ENCODE results near the gene GGT6. TPM values are rescaled to one million over a fixed set of nuclear protein-coding genes. Genes with fewer than 3 reads are reported as not detected.
"Not testable (repeated sequence)": the region's sequence is repeated elsewhere in the genome, so short reads cannot be mapped to it uniquely, and the experiment has no call there.

Gene GGT6
- 10 to 100 TPM; 49.5 to 72.3 TPM for polyA plus RNA-seq

- Histone ChIP-seq H3K36me3 (ENCODE audit: control insufficient read depth in 2 of 2, insufficient read depth in 2 of 2, low read length in 1 of 2) (peaks cover 0 to 11% of the 10 kb centered on the region in 2 donors), H3K4me1 (ENCODE audit: control insufficient read depth in 2 of 2, insufficient read depth in 2 of 2, low read length in 1 of 2) (peaks cover 2 to 15% of the 10 kb centered on the region in 2 donors), H3K9me3 (ENCODE audit: control insufficient read depth in 2 of 2, insufficient read depth in 1 of 2, low read depth in 1 of 2, low read length in 1 of 2) (no peaks in the 10 kb centered on the region), H3K4me3 (ENCODE audit: low read depth in 1 of 2, low read length in 2 of 2) (peak within 1 kb of the TSS; percentile 56 to 62), H3K27me3 (ENCODE audit: control insufficient read depth in 1 of 2, insufficient read depth in 2 of 2, low read length in 2 of 2) (no peaks in the 10 kb centered on the region), H3K27ac (ENCODE audit: low read depth in 2 of 2, low read length in 1 of 2) (peak within 1 kb of the TSS; percentile 66 to 85)
- 51 to 56% methylated on average over 12 of the region's 12 CpGs for WGBS, 2 donors
Measured at GRCh38 chr17:4560421-4560820, at the start of gene GGT6. GGT6 (minus strand) TSS chr17:4560577; CDS start chr17:4560521, 56 bp downstream.

- Histone ChIP-seq H3K4me1 (ENCODE audit: control insufficient read depth in 2 of 2, insufficient read depth in 2 of 2, low read length in 1 of 2) (no peaks in the 10 kb centered on the region), H3K4me3 (ENCODE audit: low read depth in 1 of 2, low read length in 2 of 2) (no peak overlapping the region), H3K36me3 (ENCODE audit: control insufficient read depth in 2 of 2, insufficient read depth in 2 of 2, low read length in 1 of 2) (no peaks in the 10 kb centered on the region), H3K9me3 (ENCODE audit: control insufficient read depth in 2 of 2, insufficient read depth in 1 of 2, low read depth in 1 of 2, low read length in 1 of 2) (no peaks in the 10 kb centered on the region), H3K27ac (ENCODE audit: low read depth in 2 of 2, low read length in 1 of 2) (no peak overlapping the region), H3K27me3 (ENCODE audit: control insufficient read depth in 1 of 2, insufficient read depth in 2 of 2, low read length in 2 of 2) (no peaks in the 10 kb centered on the region)
- WGBS, 2 donors = 85 to 88% methylated on average over 5 of the region's 5 CpGs
Measured at GRCh38 chr17:4610162-4610561, 49.8 kb upstream of the GGT6 start.

- Histone ChIP-seq H3K4me1 (ENCODE audit: control insufficient read depth in 2 of 2, insufficient read depth in 2 of 2, low read length in 1 of 2) (no peaks in the 10 kb centered on the region), H3K4me3 (ENCODE audit: low read depth in 1 of 2, low read length in 2 of 2) (no peak overlapping the region), H3K36me3 (ENCODE audit: control insufficient read depth in 2 of 2, insufficient read depth in 2 of 2, low read length in 1 of 2) (no peaks in the 10 kb centered on the region), H3K9me3 (ENCODE audit: control insufficient read depth in 2 of 2, insufficient read depth in 1 of 2, low read depth in 1 of 2, low read length in 1 of 2) (no peaks in the 10 kb centered on the region), H3K27ac (ENCODE audit: low read depth in 2 of 2, low read length in 1 of 2) (no peak overlapping the region), H3K27me3 (ENCODE audit: control insufficient read depth in 1 of 2, insufficient read depth in 2 of 2, low read length in 2 of 2) (no peaks in the 10 kb centered on the region)
- WGBS, 2 donors = 80 to 91% methylated on average over 7 of the region's 7 CpGs
Measured at GRCh38 chr17:4609761-4610160, 49.4 kb upstream of the GGT6 start.

GRCh38 chr17:4607773-4608187 is 47.4 kb upstream of the GGT6 start:
- peaks cover 0 to 6% of the 10 kb centered on the region in 2 donors for H3K4me1 ChIP-seq (ENCODE audit: control insufficient read depth in 2 of 2, insufficient read depth in 2 of 2, low read length in 1 of 2)
- no peaks in the 10 kb centered on the region for H3K9me3 ChIP-seq (ENCODE audit: control insufficient read depth in 2 of 2, insufficient read depth in 1 of 2, low read depth in 1 of 2, low read length in 1 of 2)
- H3K36me3 ChIP-seq (ENCODE audit: control insufficient read depth in 2 of 2, insufficient read depth in 2 of 2, low read length in 1 of 2) = no peaks in the 10 kb centered on the region
- no peak overlapping the region for H3K4me3 ChIP-seq (ENCODE audit: low read depth in 1 of 2, low read length in 2 of 2)
- H3K27ac ChIP-seq (ENCODE audit: low read depth in 2 of 2, low read length in 1 of 2) = peak overlapping the region in 1 of 2 donors; percentile 51
- WGBS, 2 donors = 16 to 28% methylated on average over 9 of the region's 9 CpGs
- no peaks in the 10 kb centered on the region for H3K27me3 ChIP-seq (ENCODE audit: control insufficient read depth in 1 of 2, insufficient read depth in 2 of 2, low read length in 2 of 2)

GRCh38 chr17:4607261-4607741 is 46.9 kb upstream of the GGT6 start:
- Histone ChIP-seq H3K36me3 (ENCODE audit: control insufficient read depth in 2 of 2, insufficient read depth in 2 of 2, low read length in 1 of 2) (no peaks in the 10 kb centered on the region), H3K27ac (ENCODE audit: low read depth in 2 of 2, low read length in 1 of 2) (peak overlapping the region; percentile 51 to 74), H3K27me3 (ENCODE audit: control insufficient read depth in 1 of 2, insufficient read depth in 2 of 2, low read length in 2 of 2) (no peaks in the 10 kb centered on the region), H3K9me3 (ENCODE audit: control insufficient read depth in 2 of 2, insufficient read depth in 1 of 2, low read depth in 1 of 2, low read length in 1 of 2) (no peaks in the 10 kb centered on the region), H3K4me3 (ENCODE audit: low read depth in 1 of 2, low read length in 2 of 2) (no peak overlapping the region), H3K4me1 (ENCODE audit: control insufficient read depth in 2 of 2, insufficient read depth in 2 of 2, low read length in 1 of 2) (peaks cover 0 to 6% of the 10 kb centered on the region in 2 donors)
- 73 to 77% methylated on average over 25 of the region's 25 CpGs for WGBS, 2 donors

GRCh38 chr17:4605826-4606225 is 45.4 kb upstream of the GGT6 start:
- no peaks in the 10 kb centered on the region for H3K27me3 ChIP-seq (ENCODE audit: control insufficient read depth in 1 of 2, insufficient read depth in 2 of 2, low read length in 2 of 2)
- peak overlapping the region; percentile 12 to 64 for H3K27ac ChIP-seq (ENCODE audit: low read depth in 2 of 2, low read length in 1 of 2)
- no peaks in the 10 kb centered on the region for H3K36me3 ChIP-seq (ENCODE audit: control insufficient read depth in 2 of 2, insufficient read depth in 2 of 2, low read length in 1 of 2)
- H3K4me1 ChIP-seq (ENCODE audit: control insufficient read depth in 2 of 2, insufficient read depth in 2 of 2, low read length in 1 of 2) = peaks cover 0 to 6% of the 10 kb centered on the region in 2 donors
- 53 to 57% methylated on average over 12 of the region's 12 CpGs for WGBS, 2 donors
- no peak overlapping the region for H3K4me3 ChIP-seq (ENCODE audit: low read depth in 1 of 2, low read length in 2 of 2)
- no peaks in the 10 kb centered on the region for H3K9me3 ChIP-seq (ENCODE audit: control insufficient read depth in 2 of 2, insufficient read depth in 1 of 2, low read depth in 1 of 2, low read length in 1 of 2)

- not testable (repeated sequence) for H3K9me3 ChIP-seq (ENCODE audit: control insufficient read depth in 2 of 2, insufficient read depth in 1 of 2, low read depth in 1 of 2, low read length in 1 of 2); H3K4me3 ChIP-seq (ENCODE audit: low read depth in 1 of 2, low read length in 2 of 2); H3K36me3 ChIP-seq (ENCODE audit: control insufficient read depth in 2 of 2, insufficient read depth in 2 of 2, low read length in 1 of 2); H3K27me3 ChIP-seq (ENCODE audit: control insufficient read depth in 1 of 2, insufficient read depth in 2 of 2, low read length in 2 of 2); H3K4me1 ChIP-seq (ENCODE audit: control insufficient read depth in 2 of 2, insufficient read depth in 2 of 2, low read length in 1 of 2)
- peak overlapping the region; percentile 34 for H3K27ac ChIP-seq (ENCODE audit: low read depth in 2 of 2, low read length in 1 of 2)
- WGBS, 2 donors = 70 to 79% methylated on average over 11 of the region's 11 CpGs
Measured at GRCh38 chr17:4604736-4605135, 44.4 kb upstream of the GGT6 start.

- no peaks in the 10 kb centered on the region for H3K36me3 ChIP-seq (ENCODE audit: control insufficient read depth in 2 of 2, insufficient read depth in 2 of 2, low read length in 1 of 2)
- WGBS, 2 donors = 41 to 63% methylated on average over 18 of the region's 18 CpGs
- no peak overlapping the region for H3K4me3 ChIP-seq (ENCODE audit: low read depth in 1 of 2, low read length in 2 of 2)
- peaks cover 0 to 12% of the 10 kb centered on the region in 2 donors for H3K4me1 ChIP-seq (ENCODE audit: control insufficient read depth in 2 of 2, insufficient read depth in 2 of 2, low read length in 1 of 2)
- H3K27ac ChIP-seq (ENCODE audit: low read depth in 2 of 2, low read length in 1 of 2) = peak overlapping the region; percentile 34
- H3K9me3 ChIP-seq (ENCODE audit: control insufficient read depth in 2 of 2, insufficient read depth in 1 of 2, low read depth in 1 of 2, low read length in 1 of 2) = no peaks in the 10 kb centered on the region
- no peaks in the 10 kb centered on the region for H3K27me3 ChIP-seq (ENCODE audit: control insufficient read depth in 1 of 2, insufficient read depth in 2 of 2, low read length in 2 of 2)
Measured at GRCh38 chr17:4604111-4604644, 43.8 kb upstream of the GGT6 start.

- 77 to 79% methylated on average over 5 of the region's 5 CpGs for WGBS, 2 donors
- Histone ChIP-seq H3K4me3 (ENCODE audit: low read depth in 1 of 2, low read length in 2 of 2) (no peak overlapping the region), H3K4me1 (ENCODE audit: control insufficient read depth in 2 of 2, insufficient read depth in 2 of 2, low read length in 1 of 2) (peaks cover 0 to 15% of the 10 kb centered on the region in 2 donors), H3K27ac (ENCODE audit: low read depth in 2 of 2, low read length in 1 of 2) (no peak overlapping the region), H3K9me3 (ENCODE audit: control insufficient read depth in 2 of 2, insufficient read depth in 1 of 2, low read depth in 1 of 2, low read length in 1 of 2) (no peaks in the 10 kb centered on the region), H3K27me3 (ENCODE audit: control insufficient read depth in 1 of 2, insufficient read depth in 2 of 2, low read length in 2 of 2) (no peaks in the 10 kb centered on the region), H3K36me3 (ENCODE audit: control insufficient read depth in 2 of 2, insufficient read depth in 2 of 2, low read length in 1 of 2) (no peaks in the 10 kb centered on the region)
Measured at GRCh38 chr17:4602041-4602440, 41.7 kb upstream of the GGT6 start.

- Histone ChIP-seq H3K36me3 (ENCODE audit: control insufficient read depth in 2 of 2, insufficient read depth in 2 of 2, low read length in 1 of 2) (no peaks in the 10 kb centered on the region), H3K9me3 (ENCODE audit: control insufficient read depth in 2 of 2, insufficient read depth in 1 of 2, low read depth in 1 of 2, low read length in 1 of 2) (no peaks in the 10 kb centered on the region), H3K4me1 (ENCODE audit: control insufficient read depth in 2 of 2, insufficient read depth in 2 of 2, low read length in 1 of 2) (peaks cover 0 to 15% of the 10 kb centered on the region in 2 donors), H3K27me3 (ENCODE audit: control insufficient read depth in 1 of 2, insufficient read depth in 2 of 2, low read length in 2 of 2) (no peaks in the 10 kb centered on the region), H3K27ac (ENCODE audit: low read depth in 2 of 2, low read length in 1 of 2) (no peak overlapping the region), H3K4me3 (ENCODE audit: low read depth in 1 of 2, low read length in 2 of 2) (no peak overlapping the region)
- 87 to 93% methylated on average over 4 of the region's 4 CpGs for WGBS, 2 donors
Measured at GRCh38 chr17:4601326-4601725, 40.9 kb upstream of the GGT6 start.

Data from esophagus (tissue), 2 donors.